ENCODE data around the gene FMN1.

Gene FMN1

DNA sequence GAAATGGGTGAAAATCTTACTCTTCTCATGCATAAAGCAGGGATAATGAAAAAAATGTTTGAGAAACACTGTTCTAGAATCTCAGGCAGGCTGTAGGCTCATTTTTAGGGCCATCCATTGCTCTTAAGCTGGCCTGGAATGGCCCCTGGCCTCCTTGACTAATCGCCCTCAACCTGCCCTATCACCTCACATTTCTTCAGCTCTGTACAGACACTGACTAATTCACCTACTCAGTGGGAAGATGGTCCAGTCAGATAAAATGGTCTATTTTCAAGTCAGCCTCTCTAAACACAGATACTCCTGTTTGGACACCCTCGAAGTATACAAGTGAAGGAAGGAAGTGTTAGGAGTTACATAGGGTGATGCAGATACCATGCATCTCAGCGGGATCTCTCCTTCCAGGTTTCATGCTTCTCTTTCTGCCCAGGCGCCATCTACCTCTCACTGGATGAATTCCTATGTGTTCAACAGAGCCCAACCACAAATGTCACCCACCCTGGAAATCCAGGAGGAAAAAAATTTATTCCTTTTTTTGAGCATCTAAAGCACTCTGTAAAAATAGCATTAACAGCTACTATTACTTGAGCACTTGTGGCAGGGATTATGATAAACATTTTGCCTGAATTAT, 12.1 kb downstream of the FMN1 start:
- peaks cover 6% of the 10 kb centered on the region for H3K4me1 ChIP-seq
- no peak for TF ChIP-seq Cebpa-rat (IDR thresholded peaks at IDR 0.05)
- no peak overlapping the region for H3K4me2 ChIP-seq
- H3K4me3 ChIP-seq = no peak overlapping the region
- no peaks in the 10 kb centered on the region for H3K27me3 ChIP-seq
- H3K27ac ChIP-seq = no peak overlapping the region
- H3K36me3 ChIP-seq = no peaks in the 10 kb centered on the region
- H4K20me1 ChIP-seq = no peaks in the 10 kb centered on the region
- H3K9ac ChIP-seq = no peak overlapping the region
- H3K9me3 ChIP-seq = no peaks in the 10 kb centered on the region

DNA sequence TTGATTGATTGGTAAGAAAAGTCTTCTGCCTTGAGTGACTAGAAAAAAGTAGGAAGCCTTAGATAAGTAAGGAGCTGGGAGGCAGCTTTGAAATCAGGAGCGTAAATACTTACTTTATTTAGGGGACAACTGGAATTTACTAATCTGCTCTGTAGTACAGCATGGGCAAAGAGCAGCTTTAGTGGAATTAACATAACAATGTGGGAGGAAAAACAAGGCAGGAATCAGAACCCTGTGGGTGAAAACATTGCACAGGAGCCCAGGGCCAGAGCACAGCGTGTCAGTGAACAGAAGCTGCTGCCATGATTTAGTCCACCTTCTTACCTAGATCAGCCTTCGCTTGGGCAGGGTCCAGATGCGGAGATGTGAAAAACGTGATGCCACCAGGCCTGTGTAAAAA, 14.6 kb downstream of the FMN1 start:
- Histone ChIP-seq H3K4me1 (no peaks in the 10 kb centered on the region), H3K9ac (no peak overlapping the region), H3K4me3 (no peak overlapping the region), H3K27me3 (no peaks in the 10 kb centered on the region), H4K20me1 (no peaks in the 10 kb centered on the region), H3K4me2 (no peak overlapping the region), H3K36me3 (no peaks in the 10 kb centered on the region), H3K9me3 (no peaks in the 10 kb centered on the region), H3K27ac (no peak overlapping the region)
- TF ChIP-seq Cebpa-rat (IDR thresholded peaks at IDR 0.05) = no peak

DNA sequence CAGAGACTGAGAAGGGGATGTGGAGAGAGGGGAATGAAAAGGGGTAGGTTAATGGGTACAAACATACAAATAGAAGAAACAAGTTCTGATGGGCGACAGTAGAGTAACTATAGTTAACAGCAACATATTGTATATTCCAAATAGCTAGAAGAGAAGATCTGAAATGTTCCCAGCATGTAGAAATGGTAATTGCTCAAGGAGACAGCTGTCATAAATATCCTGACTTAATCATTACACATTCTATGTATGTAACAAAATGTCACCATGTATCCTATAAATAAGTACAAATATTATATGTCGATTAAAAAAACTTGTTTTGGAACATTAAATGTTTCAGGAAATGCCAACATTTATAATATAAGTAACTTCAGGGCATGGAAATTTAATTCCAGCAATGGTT, 23.3 kb downstream of the FMN1 start:
- H3K27ac ChIP-seq = no peak overlapping the region
- no peaks in the 10 kb centered on the region for H3K4me1 ChIP-seq
- H3K9me3 ChIP-seq = no peaks in the 10 kb centered on the region
- H3K4me2 ChIP-seq = no peak overlapping the region
- no peak overlapping the region for H3K4me3 ChIP-seq
- no peaks in the 10 kb centered on the region for H4K20me1 ChIP-seq
- no peaks in the 10 kb centered on the region for H3K27me3 ChIP-seq
- no peak overlapping the region for H3K9ac ChIP-seq
- no peaks in the 10 kb centered on the region for H3K36me3 ChIP-seq
- TF ChIP-seq Cebpa-rat (IDR thresholded peaks at IDR 0.05) = no peak

DNA sequence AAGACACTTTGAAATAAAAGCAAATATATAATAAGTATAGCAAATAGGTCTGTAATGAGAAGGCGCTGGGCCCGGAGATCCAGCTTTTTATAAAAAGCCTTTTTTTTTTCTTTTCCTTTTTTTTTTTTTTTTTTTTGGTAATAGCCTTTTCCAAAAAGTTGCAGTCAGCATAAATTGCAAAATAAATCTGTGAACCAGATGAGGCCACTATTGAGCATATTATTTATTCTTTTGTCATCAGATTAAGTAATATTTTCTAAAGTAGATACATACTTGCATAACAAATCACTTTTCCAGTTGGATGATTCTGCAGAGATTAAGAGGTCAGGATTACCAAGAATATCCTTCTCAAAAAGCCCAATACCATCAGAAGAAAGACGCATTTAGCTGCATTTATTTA, 24.9 kb downstream of the FMN1 start:
- Histone ChIP-seq H3K36me3 (no peaks in the 10 kb centered on the region), H3K27ac (no peak overlapping the region), H3K27me3 (no peaks in the 10 kb centered on the region), H3K4me3 (no peak overlapping the region), H3K4me2 (no peak overlapping the region), H3K9ac (no peak overlapping the region), H4K20me1 (no peaks in the 10 kb centered on the region), H3K4me1 (no peaks in the 10 kb centered on the region), H3K9me3 (no peaks in the 10 kb centered on the region)
- TF ChIP-seq Cebpa-rat (IDR thresholded peaks at IDR 0.05) = no peak

DNA sequence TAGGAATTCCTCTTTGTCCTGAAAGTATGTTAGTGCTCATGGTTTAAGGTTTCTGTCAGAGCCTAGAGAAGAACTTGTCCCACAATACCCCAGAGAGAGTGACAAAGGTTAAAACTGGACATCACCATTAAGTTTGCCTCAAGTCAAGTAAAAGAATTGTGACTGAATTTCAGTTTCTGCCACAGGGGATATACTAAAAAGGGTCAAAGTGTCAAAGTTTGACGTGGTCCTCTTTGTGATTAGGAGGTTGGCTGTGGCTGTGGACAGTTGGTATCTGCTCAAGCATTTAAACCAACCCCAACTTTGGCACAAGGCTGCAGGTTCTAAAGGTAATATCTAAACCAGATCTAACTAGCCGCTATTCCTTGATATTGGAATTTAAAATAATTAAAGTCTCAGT, 26.1 kb downstream of the FMN1 start:
- no peak overlapping the region for H3K4me3 ChIP-seq
- no peak overlapping the region for H3K9ac ChIP-seq
- no peaks in the 10 kb centered on the region for H3K36me3 ChIP-seq
- H4K20me1 ChIP-seq = no peaks in the 10 kb centered on the region
- H3K4me1 ChIP-seq = no peaks in the 10 kb centered on the region
- no peaks in the 10 kb centered on the region for H3K9me3 ChIP-seq
- H3K27ac ChIP-seq = no peak overlapping the region
- TF ChIP-seq Cebpa-rat (IDR thresholded peaks at IDR 0.05) = no peak
- no peaks in the 10 kb centered on the region for H3K27me3 ChIP-seq
- H3K4me2 ChIP-seq = no peak overlapping the region

DNA sequence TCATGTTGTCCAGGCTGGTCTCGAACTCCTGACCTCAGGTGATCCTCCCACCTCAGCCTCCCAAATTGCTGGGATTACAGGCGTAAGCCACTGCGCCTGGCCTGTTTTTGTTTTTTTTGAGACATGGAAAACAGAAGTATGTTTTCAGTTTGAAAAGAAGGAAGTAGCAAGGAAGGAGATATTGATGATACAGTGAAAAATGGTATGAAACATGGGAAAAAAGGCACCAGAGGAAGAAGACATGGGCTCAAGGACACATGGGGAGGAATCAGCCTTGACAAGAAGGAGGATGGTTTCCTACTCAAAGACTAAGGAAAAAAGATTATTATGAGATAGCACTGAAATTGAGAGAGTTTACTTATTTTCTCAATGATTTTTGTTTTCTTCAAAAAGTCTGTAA, 30.7 kb downstream of the FMN1 start:
- no peaks in the 10 kb centered on the region for H3K9me3 ChIP-seq
- no peak for TF ChIP-seq Cebpa-rat (IDR thresholded peaks at IDR 0.05)
- no peak overlapping the region for H3K4me3 ChIP-seq
- H3K4me2 ChIP-seq = no peak overlapping the region
- no peaks in the 10 kb centered on the region for H4K20me1 ChIP-seq
- no peak overlapping the region for H3K27ac ChIP-seq
- no peaks in the 10 kb centered on the region for H3K27me3 ChIP-seq
- no peaks in the 10 kb centered on the region for H3K36me3 ChIP-seq
- no peak overlapping the region for H3K9ac ChIP-seq
- H3K4me1 ChIP-seq = peaks cover 8% of the 10 kb centered on the region; the same call in 1 of the 2 replicates

DNA sequence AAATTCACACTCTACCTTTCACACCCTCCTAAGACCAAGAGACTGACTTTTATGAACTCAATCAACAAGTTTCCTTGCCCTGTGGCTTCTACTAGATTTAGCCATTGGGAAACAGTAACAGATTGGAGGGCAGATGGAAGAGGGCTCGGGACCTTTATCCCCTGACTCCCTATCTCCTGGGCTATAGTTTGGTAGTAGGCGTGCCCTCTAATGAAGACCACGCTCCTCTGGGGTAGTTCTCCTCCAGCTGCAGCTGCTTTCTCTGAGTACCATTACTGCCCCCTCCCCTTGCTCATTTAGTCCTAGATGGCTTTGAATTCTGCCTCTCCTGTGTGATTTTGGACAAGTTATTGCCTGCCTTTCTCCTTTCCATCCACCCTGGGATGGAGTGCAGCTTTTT, 33.3 kb downstream of the FMN1 start:
- no peaks in the 10 kb centered on the region for H3K9me3 ChIP-seq

DNA sequence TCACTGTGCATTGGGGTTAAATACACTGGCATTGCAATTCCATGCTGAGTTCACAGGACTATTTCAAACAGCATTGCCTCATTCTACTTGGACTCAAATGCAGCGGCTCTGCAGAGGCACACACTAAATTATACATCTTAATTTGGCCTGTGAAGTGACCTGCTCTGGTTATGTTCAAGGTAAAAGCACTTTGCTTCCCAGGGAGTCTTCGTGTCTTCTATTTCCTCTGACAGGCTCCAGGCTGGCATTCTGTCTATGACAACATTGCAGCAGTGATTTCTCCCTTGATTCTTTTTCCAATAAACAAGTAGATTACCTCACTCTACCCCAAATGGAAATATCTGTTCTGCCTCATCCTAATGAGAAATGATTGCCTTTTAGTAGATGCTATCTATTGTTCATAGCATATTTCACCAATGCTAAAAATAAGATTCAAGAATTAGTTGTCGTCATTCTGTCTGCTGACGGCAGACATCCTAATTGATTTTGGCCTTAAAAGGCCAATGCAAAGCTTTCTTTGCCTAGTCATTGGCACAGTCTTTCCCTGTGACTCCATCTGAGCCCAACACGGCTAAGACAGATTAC, 33.8 kb downstream of the FMN1 start:
- peaks cover 8% of the 10 kb centered on the region; the same call in 1 of the 2 replicates for H3K4me1 ChIP-seq
- no peak overlapping the region for H3K9ac ChIP-seq
- TF ChIP-seq Cebpa-rat (IDR thresholded peaks at IDR 0.05) = no peak
- no peak overlapping the region for H3K4me3 ChIP-seq
- H3K27ac ChIP-seq = no peak overlapping the region
- no peak overlapping the region for H3K4me2 ChIP-seq
- no peaks in the 10 kb centered on the region for H3K36me3 ChIP-seq
- H3K9me3 ChIP-seq = no peaks in the 10 kb centered on the region
- no peaks in the 10 kb centered on the region for H4K20me1 ChIP-seq
- H3K27me3 ChIP-seq = no peaks in the 10 kb centered on the region

More for the DNA sequence above, 33.3 kb downstream of the FMN1 start:
- H3K4me3 ChIP-seq = no peak overlapping the region
- no peak overlapping the region for H3K9ac ChIP-seq
- H3K4me1 ChIP-seq = peaks cover 8% of the 10 kb centered on the region; the same call in 1 of the 2 replicates
- no peaks in the 10 kb centered on the region for H3K36me3 ChIP-seq
- H3K27ac ChIP-seq = no peak overlapping the region
- no peak overlapping the region for H3K4me2 ChIP-seq
- H4K20me1 ChIP-seq = no peaks in the 10 kb centered on the region
- H3K27me3 ChIP-seq = no peaks in the 10 kb centered on the region
- no peak for TF ChIP-seq Cebpa-rat (IDR thresholded peaks at IDR 0.05)

DNA sequence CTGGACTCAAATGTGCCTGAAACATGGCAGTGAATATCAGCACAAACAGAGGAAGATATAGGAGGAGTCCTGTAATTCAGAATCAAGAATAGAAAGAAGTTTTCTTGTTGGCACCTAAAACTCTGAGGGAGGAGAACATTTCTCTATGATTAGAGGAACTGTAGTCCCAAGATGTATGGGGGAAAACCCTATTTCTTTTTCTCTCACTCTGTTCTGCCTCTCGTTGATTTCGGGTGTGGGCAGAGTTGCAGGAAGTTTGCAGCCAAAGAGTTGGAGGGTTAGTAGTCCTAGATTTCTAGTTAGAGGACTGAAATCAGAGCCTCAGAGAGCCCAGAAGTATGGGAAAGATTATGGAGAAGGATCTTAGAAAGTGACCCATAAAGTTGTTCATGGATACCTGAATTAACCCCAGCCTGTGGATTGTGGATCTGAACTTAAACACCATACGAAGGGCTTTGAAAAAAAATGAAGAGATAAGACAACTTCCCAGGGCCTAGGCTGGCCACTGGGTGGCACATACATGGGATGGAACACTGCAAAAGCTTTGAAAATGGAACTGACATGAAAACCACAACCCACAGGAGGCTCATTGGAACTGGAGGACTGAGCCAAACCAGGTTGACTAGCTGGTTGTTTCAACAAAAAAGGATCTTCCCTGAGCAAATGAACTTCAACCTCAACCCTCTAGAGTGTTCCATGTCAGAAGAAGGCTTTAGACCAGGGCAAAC, 34.6 kb downstream of the FMN1 start:
- H3K4me3 ChIP-seq = no peak overlapping the region
- no peak for TF ChIP-seq Cebpa-rat (IDR thresholded peaks at IDR 0.05)
- no peaks in the 10 kb centered on the region for H3K27me3 ChIP-seq
- no peaks in the 10 kb centered on the region for H3K36me3 ChIP-seq
- H3K9me3 ChIP-seq = no peaks in the 10 kb centered on the region
- H3K4me1 ChIP-seq = peaks cover 8% of the 10 kb centered on the region; the same call in 1 of the 2 replicates
- H3K27ac ChIP-seq = no peak overlapping the region
- no peaks in the 10 kb centered on the region for H4K20me1 ChIP-seq
- H3K4me2 ChIP-seq = no peak overlapping the region
- no peak overlapping the region for H3K9ac ChIP-seq

DNA sequence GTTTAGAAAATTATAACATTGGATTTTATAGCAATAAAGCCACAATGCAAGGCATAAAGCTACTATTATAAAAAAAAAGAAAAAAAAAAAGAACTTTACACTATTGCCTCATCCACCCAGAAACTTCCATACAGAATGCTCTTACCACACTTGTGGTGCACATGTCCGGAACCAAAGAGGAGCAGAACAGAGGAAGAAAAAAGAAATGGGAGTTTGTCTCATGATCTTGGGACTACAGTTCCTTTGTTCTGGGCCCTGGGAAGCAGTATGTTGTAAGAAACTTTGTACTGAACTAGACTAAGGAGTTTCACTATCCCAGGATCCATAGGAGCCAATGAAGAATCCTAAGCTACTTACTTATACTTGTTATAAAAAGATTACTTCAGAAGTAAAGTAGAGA, 36.1 kb downstream of the FMN1 start:
- Histone ChIP-seq H4K20me1 (no peaks in the 10 kb centered on the region), H3K4me3 (no peak overlapping the region), H3K36me3 (no peaks in the 10 kb centered on the region), H3K4me2 (no peak overlapping the region), H3K4me1 (peaks cover 8% of the 10 kb centered on the region; the same call in 1 of the 2 replicates), H3K9ac (no peak overlapping the region), H3K9me3 (no peaks in the 10 kb centered on the region), H3K27me3 (no peaks in the 10 kb centered on the region), H3K27ac (no peak overlapping the region)
- no peak for TF ChIP-seq Cebpa-rat (IDR thresholded peaks at IDR 0.05)

Measured in BLaER1 (cell line).